ENCODE data around the gene MAPKAPK3.

The MAPKAPK3 gene

GRCh38 chr3:50587806-50588758 is 28.9 kb upstream of the MAPKAPK3 start:
- Histone ChIP-seq H3K4me3 (no peak overlapping the region), H3K27ac (no peak overlapping the region)
- DNase-seq (ENCODE audit: low spot score), result no peak
- TF ChIP-seq CTCF (IDR thresholded peaks at IDR 0.05), result no peak

GRCh38 chr3:50588759-50589433 is 28.1 kb upstream of the MAPKAPK3 start:
- Histone ChIP-seq H3K27ac (no peak overlapping the region), H3K4me3 (no peak overlapping the region)
- no peak for DNase-seq (ENCODE audit: low spot score)
- no peak for TF ChIP-seq CTCF (IDR thresholded peaks at IDR 0.05)

GRCh38 chr3:50591196-50591741 is 25.7 kb upstream of the MAPKAPK3 start:
- DNase-seq (ENCODE audit: low spot score), result no peak
- peak overlapping the region in 1 of 2 donors; percentile 77 for H3K27ac ChIP-seq
- H3K4me3 ChIP-seq, result no peak overlapping the region
- TF ChIP-seq CTCF (IDR thresholded peaks at IDR 0.05), result no peak

GRCh38 chr3:50592568-50592967 is 24.4 kb upstream of the MAPKAPK3 start:
- Histone ChIP-seq H3K27ac (no peak overlapping the region), H3K4me3 (no peak overlapping the region)
- no peak for DNase-seq (ENCODE audit: low spot score)
- TF ChIP-seq CTCF (IDR thresholded peaks at IDR 0.05), result no peak

GRCh38 chr3:50594253-50594785 is 22.6 kb upstream of the MAPKAPK3 start:
- no peak for DNase-seq (ENCODE audit: low spot score)
- TF ChIP-seq CTCF (IDR thresholded peaks at IDR 0.05), result no peak
- H3K27ac ChIP-seq, result no peak overlapping the region
- no peak overlapping the region for H3K4me3 ChIP-seq

- Histone ChIP-seq H3K4me3 (no peak overlapping the region), H3K27ac (peak overlapping the region in 1 of 2 donors; percentile 96)
- no peak for TF ChIP-seq CTCF (IDR thresholded peaks at IDR 0.05)
- DNase-seq (ENCODE audit: low spot score), result no peak
Observed at GRCh38 chr3:50599115-50599715, 17.7 kb upstream of the MAPKAPK3 start.

All from coronary artery (tissue), 2 donors.